HEK293T (cell line): ENCODE results near the gene TRIM62.
A peak's percentile ranks its signal among the peaks of the same experiment; 100 is the strongest.

Experiments used
- CTCF ChIA-PET: fragments of 350-600 bp; formaldehyde crosslinking; extraction: SDS; loops from one replicate; lab custom pipeline; 2021; ENCODE audit warnings: antibody characterized with exemption, inconsistent platforms; lab: Yijun Ruan, JAX
- POLR2A ChIA-PET: fragments of 350-600 bp; formaldehyde crosslinking; extraction: SDS; loops from one replicate; lab custom pipeline; 2020; ENCODE audit warnings: antibody characterized with exemption, inconsistent platforms; lab: Yijun Ruan, JAX
- DNase-seq: peaks from one replicate; pipeline ENCODE4 v3.0.0; 2012; ENCODE audit warnings: mixed read lengths; ENCODE audit errors: extremely low spot score
- ARNT ChIP-seq: fragments of 450-650 bp; IDR thresholded peaks from 2 replicates; pipeline ENCODE4 v1.6.1; 2017; ENCODE audit warnings: mild to moderate bottlenecking
- BHLHE40 ChIP-seq: fragments of 450-650 bp; IDR thresholded peaks from 2 replicates; pipeline ENCODE4 v1.6.1; 2016; ENCODE audit warnings: mild to moderate bottlenecking, moderate library complexity, borderline replicate concordance
- CTBP1 ChIP-seq: fragments of 450-650 bp; IDR thresholded peaks from 2 replicates; pipeline ENCODE4 v1.6.1; 2016; ENCODE audit warnings: borderline replicate concordance
- ELF4 ChIP-seq: fragments of 450-650 bp; IDR thresholded peaks from 2 replicates; pipeline ENCODE4 v1.6.1; 2017; ENCODE audit warnings: antibody characterized with exemption
- FOXA1 ChIP-seq: fragments of 450-650 bp; IDR thresholded peaks from 2 replicates; pipeline ENCODE4 v1.6.1; 2016; ENCODE audit warnings: mild to moderate bottlenecking
- FOXK2 ChIP-seq: fragments of 450-650 bp; IDR thresholded peaks from 2 replicates; pipeline ENCODE4 v1.6.1; 2016; ENCODE audit warnings: mild to moderate bottlenecking
- FOXM1 ChIP-seq: fragments of 450-650 bp; IDR thresholded peaks from 2 replicates; pipeline ENCODE4 v1.6.1; 2017; ENCODE audit warnings: mild to moderate bottlenecking, borderline replicate concordance
- HDGF ChIP-seq: fragments of 450-650 bp; IDR thresholded peaks from 2 replicates; pipeline ENCODE4 v1.6.1; 2017; ENCODE audit warnings: antibody characterized with exemption, borderline replicate concordance
- L3MBTL2 ChIP-seq: fragments of 450-650 bp; conservative IDR thresholded peaks from 2 replicates; pipeline ENCODE4 v1.6.1; 2016; ENCODE audit warnings: mild to moderate bottlenecking
- LEF1 ChIP-seq: fragments of 450-650 bp; IDR thresholded peaks from 2 replicates; pipeline ENCODE4 v1.6.1; 2017; ENCODE audit warnings: mild to moderate bottlenecking, borderline replicate concordance
- NFRKB ChIP-seq: fragments of 450-650 bp; IDR thresholded peaks from 2 replicates; pipeline ENCODE4 v1.6.1; 2016; ENCODE audit warnings: mild to moderate bottlenecking, moderate library complexity
- SP1 ChIP-seq: fragments of 450-650 bp; IDR thresholded peaks from 2 replicates; pipeline ENCODE4 v1.6.1; 2017
- SUZ12 ChIP-seq: fragments of 450-650 bp; IDR thresholded peaks from 2 replicates; pipeline ENCODE4 v1.6.1; 2016; ENCODE audit warnings: mild to moderate bottlenecking
- TARDBP ChIP-seq: fragments of 450-650 bp; IDR thresholded peaks from 2 replicates; pipeline ENCODE4 v1.6.1; 2016
- ZNF384 ChIP-seq: fragments of 450-650 bp; IDR thresholded peaks from 2 replicates; pipeline ENCODE4 v1.6.1; 2016
- TF ChIP-seq, protein P1 (sequence below): fragments of 450-650 bp; IDR thresholded peaks from 2 replicates; pipeline ENCODE4 v1.6.1; 2016

The TRIM62 gene

DNA sequence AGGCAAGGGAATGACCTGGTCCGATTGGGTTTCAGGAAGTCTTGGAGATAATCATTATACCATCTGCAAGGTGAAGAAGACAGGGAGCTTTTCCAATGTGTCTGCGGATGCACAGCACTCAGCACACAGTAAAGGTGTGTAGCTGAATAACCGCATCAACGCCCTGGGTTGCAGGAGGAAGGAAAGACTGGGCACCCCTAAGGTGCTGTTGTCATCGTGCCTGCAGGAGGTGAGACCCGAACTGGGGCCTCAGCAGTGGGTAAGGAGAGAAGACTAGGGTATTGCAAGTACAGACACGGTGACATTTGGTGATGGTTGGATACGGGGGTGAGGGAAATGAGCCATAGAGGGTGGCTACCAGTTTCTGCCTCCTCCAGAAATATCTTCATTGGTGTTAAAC, 1.1 kb upstream of the TRIM62 start:
- ChIA-PET CTCF (no interaction called here), POLR2A (no interaction called here)
- TF ChIP-seq NFRKB = no peak
- no peak for TF ChIP-seq ARNT
- no peak for TF ChIP-seq HDGF
- no peak for TF ChIP-seq L3MBTL2
- no peak for TF ChIP-seq ELF4
- no peak for TF ChIP-seq LEF1
- TF ChIP-seq SUZ12 = no peak
- no peak for TF ChIP-seq BHLHE40
- TF ChIP-seq SP1 = no peak
- TF ChIP-seq CTBP1 = no peak
- no peak for TF ChIP-seq FOXK2
- TF ChIP-seq FOXM1 = no peak
- DNase-seq = peak; percentile 4

DNA sequence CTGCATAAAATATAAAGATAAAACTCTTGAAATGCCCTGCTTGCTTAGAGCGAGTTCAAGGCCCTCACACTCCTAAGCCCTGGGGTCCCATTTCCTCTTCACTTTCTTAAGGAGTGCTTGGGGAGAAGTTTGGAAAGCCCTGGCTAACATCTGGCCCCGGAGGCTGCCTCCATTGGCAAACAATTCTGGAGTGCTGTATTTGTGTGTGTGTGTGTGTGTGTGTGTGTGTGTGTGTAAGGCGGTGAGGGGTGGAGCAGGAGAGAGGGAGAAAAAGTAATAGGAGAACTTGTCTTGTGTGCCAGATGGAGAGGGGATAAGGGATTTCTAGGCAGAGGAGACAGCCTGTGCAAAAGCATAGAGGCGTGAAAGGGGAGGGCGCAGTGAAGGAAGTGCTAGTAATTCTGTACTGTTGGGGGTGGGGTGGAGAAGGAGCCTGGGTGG, 578 bp upstream of the TRIM62 start:
- POLR2A ChIA-PET = interaction anchor here (2.1 to 2.2 kb wide), 2 partner anchors 10 to 55 kb away, joined by 6 to 21 read pairs; no protein-coding TSS in a partner anchor
- CTCF ChIA-PET = interaction anchor here (0.5 to 0.9 kb wide), 2 partner anchors 75 to 318 kb away, joined by 3 to 4 read pairs; no protein-coding TSS in a partner anchor
- TF ChIP-seq ARNT (no peak), NFRKB (no peak)
- TF ChIP-seq, protein P1, sequence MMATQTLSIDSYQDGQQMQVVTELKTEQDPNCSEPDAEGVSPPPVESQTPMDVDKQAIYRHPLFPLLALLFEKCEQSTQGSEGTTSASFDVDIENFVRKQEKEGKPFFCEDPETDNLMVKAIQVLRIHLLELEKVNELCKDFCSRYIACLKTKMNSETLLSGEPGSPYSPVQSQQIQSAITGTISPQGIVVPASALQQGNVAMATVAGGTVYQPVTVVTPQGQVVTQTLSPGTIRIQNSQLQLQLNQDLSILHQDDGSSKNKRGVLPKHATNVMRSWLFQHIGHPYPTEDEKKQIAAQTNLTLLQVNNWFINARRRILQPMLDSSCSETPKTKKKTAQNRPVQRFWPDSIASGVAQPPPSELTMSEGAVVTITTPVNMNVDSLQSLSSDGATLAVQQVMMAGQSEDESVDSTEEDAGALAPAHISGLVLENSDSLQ = no peak
- DNase-seq = peak; percentile 28

DNA sequence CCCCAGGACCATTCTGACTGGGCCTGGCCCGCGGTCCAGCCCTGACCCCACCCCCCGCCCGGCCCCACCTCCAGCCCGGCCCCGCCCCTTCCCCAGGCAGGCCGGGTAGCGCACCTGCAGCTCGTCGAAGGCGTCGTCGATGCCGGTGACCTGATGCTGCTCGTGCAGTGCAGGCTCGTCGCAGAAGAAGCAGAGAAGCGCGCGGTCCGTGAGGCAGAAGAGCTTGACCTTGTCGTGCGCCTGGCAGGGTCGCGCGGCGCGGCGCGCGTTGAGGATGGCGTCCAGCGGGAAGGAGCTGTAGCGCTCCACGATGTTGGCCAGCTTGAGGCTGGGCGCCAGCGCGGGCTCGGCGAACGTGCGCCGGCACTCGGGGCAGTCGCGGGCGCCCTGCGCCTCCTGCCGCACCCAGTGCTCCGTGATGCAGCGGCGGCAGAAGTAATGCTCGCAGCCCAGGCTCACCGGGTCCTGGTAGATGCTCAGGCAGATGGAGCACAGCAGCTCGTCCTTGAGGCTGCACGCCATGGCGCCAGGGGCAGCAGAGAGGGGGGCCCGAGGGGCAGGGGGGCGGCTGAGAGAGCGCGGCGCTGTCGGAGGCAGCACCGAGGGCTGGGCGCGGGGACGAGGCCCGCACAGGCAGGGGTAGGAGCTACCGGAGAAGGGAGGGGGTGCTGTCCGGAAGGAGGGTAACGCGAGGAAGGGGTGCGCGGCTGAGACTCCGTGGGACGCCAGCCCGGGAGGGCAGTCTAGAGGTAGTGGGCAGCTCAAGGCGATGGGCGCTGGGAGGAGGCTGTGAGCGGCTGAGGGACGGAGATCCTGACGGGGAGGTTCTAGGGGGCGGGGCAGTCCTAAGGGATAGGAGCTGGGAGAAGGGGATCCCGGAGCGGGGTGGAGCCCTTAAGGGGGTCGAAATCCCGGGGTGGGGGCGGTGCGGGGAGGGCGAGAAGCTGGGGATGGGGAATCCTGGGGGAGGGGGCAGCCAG, 642 bp downstream of the TRIM62 start:
- ChIA-PET CTCF (interaction anchor here (0.5 to 1.4 kb wide), 7 partner anchors 16 to 432 kb away, joined by 3 to 7 read pairs (median 4); no protein-coding TSS in a partner anchor), POLR2A (interaction anchor here (0.9 to 2.2 kb wide), 4 partner anchors 9 to 54 kb away, joined by 3 to 21 read pairs (median 5); no protein-coding TSS in a partner anchor)
- DNase-seq = peak; percentile 100
- TF ChIP-seq FOXM1 (no peak), HDGF (no peak), ARNT (no peak), L3MBTL2 (peak; percentile 92), ZNF384 (no peak)

DNA sequence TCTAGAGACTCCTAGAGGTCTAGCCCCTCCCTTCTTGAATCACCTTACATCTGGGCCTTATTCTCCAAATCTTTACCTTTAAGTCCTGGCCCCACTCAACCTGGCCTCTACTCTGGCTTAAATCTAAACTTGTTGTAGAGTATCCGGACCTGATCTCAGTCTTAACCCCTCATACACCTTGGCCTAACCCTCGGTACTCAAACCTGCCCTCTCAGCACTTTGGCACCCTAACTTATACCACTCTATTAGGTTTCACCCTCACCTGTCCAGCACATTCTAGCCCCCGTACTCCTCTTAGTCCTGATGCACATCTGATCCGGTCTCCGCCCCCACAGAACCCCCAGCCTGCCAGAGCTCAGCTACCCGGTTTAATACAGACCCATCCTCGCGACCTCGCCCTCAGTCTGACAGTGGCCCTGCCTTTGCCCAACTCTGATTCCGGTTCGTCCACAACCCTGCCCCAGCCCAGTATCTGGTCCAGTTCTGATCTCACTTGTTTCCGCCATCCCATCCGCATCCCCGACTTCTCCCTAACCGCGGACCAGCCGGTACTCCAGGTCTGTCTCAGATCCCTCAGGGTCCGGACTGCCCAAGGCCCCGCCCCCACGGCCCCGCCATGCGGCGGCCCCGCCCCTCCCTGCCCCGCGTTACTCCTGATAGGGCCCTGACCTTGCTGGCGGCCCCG, 1.5 kb downstream of the TRIM62 start:
- POLR2A ChIA-PET = interaction anchor here (0.9 to 2.2 kb wide), 4 partner anchors 8 to 53 kb away, joined by 3 to 21 read pairs (median 5); no protein-coding TSS in a partner anchor
- DNase-seq = no peak
- CTCF ChIA-PET = interaction anchor here (1.0 to 1.4 kb wide), 5 partner anchors 17 to 433 kb away, joined by 3 to 7 read pairs (median 4); no protein-coding TSS in a partner anchor
- TF ChIP-seq ARNT = no peak
- no peak for TF ChIP-seq ELF4
- no peak for TF ChIP-seq NFRKB
- TF ChIP-seq FOXK2 = no peak
- TF ChIP-seq, protein P1 = no peak
- TF ChIP-seq BHLHE40 = no peak
- TF ChIP-seq SP1 = no peak
- TF ChIP-seq FOXM1 = no peak
- no peak for TF ChIP-seq FOXA1
- TF ChIP-seq CTBP1 = no peak
- no peak for TF ChIP-seq HDGF
- no peak for TF ChIP-seq SUZ12
- no peak for TF ChIP-seq ZNF384
- no peak for TF ChIP-seq L3MBTL2
- TF ChIP-seq TARDBP = no peak
- no peak for TF ChIP-seq LEF1

DNA sequence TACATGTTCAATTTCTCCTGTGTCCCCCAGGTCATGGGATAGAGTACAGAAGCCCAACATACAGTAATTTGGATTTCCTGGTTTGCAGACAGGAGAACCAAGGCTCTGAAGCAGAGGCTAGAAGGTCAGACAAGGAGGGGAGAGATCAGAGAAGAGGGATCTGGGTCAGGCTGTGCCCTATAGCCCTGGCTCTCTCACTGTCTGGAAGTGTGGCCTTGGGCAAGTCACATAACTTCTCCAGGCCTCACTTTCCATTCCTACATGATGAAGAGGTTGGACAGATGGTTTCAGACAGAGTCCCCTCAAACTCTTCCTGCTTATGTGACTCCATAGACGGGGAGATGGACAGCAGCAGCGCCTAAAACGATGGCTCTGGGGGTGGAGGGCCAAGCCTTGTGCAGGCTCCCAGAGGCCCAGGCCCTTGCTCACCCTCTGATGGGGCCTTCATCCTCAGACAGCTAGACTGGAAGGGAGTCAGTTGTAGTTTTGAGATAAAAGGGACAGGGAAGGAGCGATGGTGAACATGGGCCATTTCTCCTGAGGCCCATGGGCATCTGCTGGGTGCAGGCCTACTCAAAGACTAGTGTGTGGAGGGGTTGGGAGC, 2.9 kb downstream of the TRIM62 start:
- ChIA-PET CTCF (interaction anchor here (1.0 kb wide), 1 partner anchor 52 kb away, joined by 3 read pairs; no protein-coding TSS in a partner anchor), POLR2A (interaction anchor here (1.2 kb wide), 1 partner anchor 52 kb away, joined by 4 read pairs; no protein-coding TSS in a partner anchor)
- DNase-seq = no peak
- TF ChIP-seq, protein P1 = no peak
- TF ChIP-seq L3MBTL2 (no peak), ARNT (no peak)
